Fibroblast of skin of back (primary cell): ENCODE data around the gene MALAT1.
"Not testable (repeated sequence)": the region's sequence is repeated elsewhere in the genome, so short reads cannot be mapped to it uniquely, and the experiment has no call there.

ENCODE experiments used
- DNase-seq: peaks from one replicate; pipeline ENCODE4 v3.0.0-alpha.2; 2013

The MALAT1 gene

GRCh38 chr11:65522718-65523630 is 24.1 kb downstream of the MALAT1 start:
- not testable (repeated sequence) for DNase-seq

GRCh38 chr11:65523631-65523968 is 24.8 kb downstream of the MALAT1 start:
- DNase-seq = not testable (repeated sequence)

GRCh38 chr11:65524014-65524740 is 25.3 kb downstream of the MALAT1 start:
- DNase-seq = no peak

DNA sequence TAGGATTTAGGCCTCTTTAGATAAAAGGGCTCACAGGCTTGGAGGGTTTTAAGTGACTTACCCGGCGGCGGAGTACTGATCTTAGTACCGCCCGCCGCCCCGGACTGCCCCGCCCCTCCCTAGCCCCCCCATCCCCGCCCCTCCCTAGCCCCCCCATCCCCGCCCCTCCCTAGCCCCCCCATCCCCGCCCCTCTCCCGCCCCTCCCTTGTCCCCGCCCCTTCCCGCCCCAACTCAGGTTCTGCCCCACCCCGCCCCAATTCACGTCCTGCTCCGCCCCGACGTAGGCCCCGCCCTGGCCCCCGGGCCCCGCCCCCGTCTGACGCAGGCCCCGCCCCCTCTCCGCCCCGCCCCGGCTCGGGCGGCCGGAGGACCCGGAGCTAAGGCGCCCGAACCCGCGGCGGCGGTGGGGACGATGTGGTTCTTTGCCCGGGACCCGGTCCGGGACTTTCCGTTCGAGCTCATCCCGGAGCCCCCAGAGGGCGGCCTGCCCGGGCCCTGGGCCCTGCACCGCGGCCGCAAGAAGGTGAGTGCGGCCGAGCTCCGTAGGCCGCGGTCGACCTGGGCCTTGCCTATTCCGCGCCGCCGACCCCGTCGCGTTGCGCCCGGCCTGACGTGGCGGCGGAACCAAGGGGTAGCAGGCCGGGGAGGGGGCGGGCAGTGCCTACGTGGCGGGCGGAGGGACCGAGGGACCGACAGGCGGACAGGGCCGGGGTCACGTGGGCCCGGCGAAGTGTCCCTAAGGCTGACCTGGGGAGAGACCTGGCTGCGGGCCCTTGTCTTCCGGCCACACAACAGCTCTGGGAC is 26.1 kb downstream of the MALAT1 start, which contains the start of gene SCYL1:
Gene SCYL1, plus strand, starts transcription at position 343 of the 805 bp plus-strand sequence. Its CDS starts 71 bp downstream, at position 414.
- DNase-seq = peak; percentile 78

- no peak for DNase-seq
Observed at GRCh38 chr11:65525546-65526480, 27.0 kb downstream of the MALAT1 start.

DNA sequence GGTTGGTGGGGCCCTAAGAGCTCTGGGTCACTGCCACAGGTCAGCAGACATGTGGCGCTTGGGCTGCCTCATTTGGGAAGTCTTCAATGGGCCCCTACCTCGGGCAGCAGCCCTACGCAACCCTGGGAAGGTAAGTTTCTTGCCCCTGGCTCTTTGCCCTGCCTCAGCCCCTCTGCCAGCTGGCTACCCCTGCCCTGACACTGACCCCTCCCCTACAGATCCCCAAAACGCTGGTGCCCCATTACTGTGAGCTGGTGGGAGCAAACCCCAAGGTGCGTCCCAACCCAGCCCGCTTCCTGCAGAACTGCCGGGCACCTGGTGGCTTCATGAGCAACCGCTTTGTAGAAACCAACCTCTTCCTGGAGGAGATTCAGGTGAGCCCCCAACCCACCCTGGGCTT is 27.9 kb downstream of the MALAT1 start:
- DNase-seq = no peak

- no peak for DNase-seq
Observed at GRCh38 chr11:65528819-65529350, 30.0 kb downstream of the MALAT1 start.

DNA sequence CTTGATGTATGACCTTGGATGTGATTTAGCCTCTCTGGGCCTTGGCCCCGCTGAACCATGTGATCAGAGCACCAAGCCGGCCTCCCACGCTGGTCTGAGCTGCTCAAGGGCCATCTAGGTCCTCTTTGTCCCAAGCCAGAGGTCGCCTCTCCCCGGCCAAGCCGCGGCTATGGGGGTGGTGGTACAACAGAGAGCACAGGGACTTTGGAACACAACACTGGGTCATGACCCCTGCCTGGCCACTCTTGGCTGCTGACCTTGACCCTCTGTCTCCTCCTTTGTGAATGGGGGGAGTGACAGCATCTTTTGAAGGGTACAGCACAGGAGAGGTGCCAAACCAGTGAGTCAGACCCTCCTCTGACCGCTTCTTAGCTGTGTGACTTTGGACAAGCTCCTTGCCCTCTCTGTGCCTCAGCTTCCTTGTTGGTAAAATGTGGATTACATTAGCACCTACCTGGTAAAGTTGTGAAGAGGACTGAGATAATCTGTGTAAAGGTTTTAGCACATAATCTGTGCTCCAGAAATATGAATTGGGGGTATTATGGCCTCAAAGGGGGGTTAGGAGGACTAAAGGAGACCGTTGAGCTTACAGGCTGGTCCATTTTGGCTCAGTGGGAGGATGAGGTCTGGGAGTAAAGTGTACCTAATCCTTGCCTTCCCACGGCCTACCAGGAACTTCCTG is 30.8 kb downstream of the MALAT1 start:
- DNase-seq = no peak

- DNase-seq = no peak
Observed at GRCh38 chr11:65530157-65530496, 31.3 kb downstream of the MALAT1 start.

- no peak for DNase-seq
Observed at GRCh38 chr11:65532388-65533064, 33.7 kb downstream of the MALAT1 start.

DNA sequence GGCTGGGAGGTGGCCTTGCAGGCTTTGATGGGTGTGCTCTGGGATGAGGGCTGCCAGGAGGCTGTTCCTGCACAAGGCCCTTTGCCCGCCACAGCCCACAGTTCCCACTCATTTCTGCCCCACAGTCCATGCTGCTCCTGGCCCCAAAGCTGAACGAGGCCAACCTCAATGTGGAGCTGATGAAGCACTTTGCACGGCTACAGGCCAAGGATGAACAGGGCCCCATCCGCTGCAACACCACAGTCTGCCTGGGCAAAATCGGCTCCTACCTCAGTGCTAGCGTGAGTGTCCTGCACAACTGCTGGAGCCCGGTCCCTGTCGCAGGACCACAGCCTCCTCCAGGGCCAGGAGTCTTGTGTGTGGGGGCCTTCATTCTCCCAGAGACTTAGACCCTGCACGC is 36.3 kb downstream of the MALAT1 start:
- DNase-seq = no peak

GRCh38 chr11:65536412-65537295 is 37.8 kb downstream of the MALAT1 start:
- DNase-seq = no peak

- DNase-seq = no peak
Observed at GRCh38 chr11:65537296-65537597, 38.4 kb downstream of the MALAT1 start.

DNA sequence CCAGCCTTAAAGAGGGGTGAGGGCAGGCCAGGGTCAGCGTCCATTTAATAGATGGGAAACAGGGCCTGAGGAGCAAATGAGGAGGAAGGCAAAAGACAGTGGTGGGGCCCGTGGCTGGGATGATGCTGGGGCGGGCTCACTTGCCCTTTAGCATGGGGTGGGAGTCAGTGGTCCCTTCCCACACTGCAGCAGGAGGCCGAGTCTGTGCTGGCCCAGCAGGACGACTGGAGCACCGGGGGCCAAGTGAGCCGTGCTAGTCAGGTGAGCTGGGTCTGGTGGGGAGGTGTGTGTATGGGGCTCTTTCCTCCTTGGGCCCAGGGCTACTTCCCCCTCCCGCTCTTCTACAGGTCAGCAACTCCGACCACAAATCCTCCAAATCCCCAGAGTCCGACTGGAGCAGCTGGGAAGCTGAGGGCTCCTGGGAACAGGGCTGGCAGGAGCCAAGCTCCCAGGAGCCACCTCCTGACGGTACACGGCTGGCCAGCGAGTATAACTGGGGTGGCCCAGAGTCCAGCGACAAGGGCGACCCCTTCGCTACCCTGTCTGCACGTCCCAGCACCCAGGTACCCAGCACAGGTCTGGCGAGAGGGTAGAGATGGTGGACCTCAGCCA is 38.9 kb downstream of the MALAT1 start:
- DNase-seq = no peak

DNA sequence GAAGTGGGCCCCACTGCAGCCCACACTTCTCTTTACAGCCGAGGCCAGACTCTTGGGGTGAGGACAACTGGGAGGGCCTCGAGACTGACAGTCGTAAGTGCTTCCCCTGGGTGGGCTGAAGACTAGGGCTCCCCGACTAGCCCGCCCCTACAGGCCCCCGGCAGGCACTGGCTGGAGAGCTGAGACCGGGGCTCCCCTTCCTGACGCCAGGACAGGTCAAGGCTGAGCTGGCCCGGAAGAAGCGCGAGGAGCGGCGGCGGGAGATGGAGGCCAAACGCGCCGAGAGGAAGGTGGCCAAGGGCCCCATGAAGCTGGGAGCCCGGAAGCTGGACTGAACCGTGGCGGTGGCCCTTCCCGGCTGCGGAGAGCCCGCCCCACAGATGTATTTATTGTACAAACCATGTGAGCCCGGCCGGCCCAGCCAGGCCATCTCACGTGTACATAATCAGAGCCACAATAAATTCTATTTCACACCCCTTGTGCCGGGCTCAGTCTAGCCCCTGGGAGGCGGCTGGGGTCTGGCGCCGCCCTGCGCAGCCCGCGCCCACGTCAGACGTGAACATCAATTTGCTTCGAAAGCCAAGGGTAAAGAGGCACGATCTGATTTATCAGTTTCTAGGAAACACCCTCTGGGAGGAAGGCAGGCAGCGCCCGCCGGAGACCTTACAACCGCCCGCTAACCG is 39.5 kb downstream of the MALAT1 start:
- no peak for DNase-seq

DNA sequence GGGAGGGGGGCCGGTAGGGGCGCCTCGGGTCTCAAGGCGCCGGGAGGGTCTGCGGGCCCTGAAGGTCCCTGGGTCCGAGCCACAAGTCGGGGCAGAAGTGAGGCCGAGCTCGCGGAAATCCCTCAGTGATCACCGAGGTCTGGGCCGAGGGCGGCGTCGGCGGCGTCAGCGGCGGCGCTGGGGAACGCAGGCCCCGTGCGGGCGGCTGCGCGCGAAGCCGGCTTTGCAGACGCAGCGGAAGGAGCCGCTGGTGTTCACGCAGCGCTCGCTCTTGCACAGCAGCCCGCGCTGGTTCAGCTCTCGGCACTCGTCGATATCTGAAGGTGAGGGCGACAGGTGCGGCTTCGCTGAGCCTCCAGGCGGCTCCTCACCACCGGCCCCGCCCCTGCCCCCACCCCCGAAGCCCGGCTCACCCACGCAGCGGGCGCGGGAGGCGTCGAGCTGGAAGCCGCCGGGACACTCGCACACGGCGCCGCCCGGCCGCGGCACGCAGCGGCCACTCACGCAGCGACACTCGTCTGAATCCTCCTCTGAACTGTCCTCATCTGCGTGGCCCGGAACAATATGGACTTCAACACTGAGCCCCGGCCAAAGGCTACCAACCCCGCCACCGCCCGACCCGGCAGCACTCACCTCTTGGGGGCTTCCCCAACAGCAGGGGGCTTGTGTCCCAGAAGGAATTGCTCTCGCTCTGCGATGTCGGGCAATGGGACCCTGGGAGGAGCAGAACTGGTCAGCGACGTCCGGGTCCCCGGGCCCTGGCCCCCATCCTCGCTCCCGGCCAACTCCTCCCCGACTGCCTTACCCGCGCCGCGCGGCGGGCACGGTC is 40.3 kb downstream of the MALAT1 start:
- no peak for DNase-seq

DNA sequence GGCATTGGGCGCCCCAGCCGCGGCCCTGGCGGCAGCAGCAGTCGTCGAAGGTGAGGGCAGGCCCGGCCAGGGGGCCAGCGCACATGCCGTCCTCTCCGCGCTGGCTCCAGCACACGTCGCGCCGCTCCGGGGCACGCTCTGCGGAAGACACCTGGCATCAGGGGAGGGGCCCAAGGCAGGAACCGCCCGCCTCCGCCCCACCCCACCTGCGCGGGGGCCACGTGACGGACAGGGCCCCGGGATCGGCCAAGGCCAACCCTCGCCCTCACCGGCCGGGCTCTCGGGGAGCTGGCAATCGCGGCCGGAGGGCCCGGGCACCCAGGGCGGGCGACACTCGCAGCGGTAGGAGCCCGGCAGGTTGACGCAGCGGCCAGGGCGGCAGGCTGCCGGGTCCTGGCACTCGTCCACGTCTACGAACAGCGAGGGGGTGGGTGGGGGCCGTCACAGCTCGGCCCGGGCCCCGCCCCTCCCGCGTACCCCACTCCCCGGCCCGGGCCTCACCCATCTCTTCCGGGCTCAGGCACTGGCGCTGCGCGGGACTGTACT is 41.0 kb downstream of the MALAT1 start:
- DNase-seq = no peak
